Liver (tissue), 9 donors: ENCODE data around the gene AAK1. TPM values are rescaled to one million over a fixed set of nuclear protein-coding genes. Genes with fewer than 3 reads are reported as not detected.

Source experiments
- DNase-seq: peaks from one replicate; pipeline ENCODE4 v3.0.0-alpha.2; 2017; ENCODE audit warnings: low spot score
- H3K27ac ChIP-seq, 2 donors: one replicate each; pipeline ENCODE4 v1.7.0; 2013; ENCODE audit warnings: inconsistent platforms in 2 of 2, low read length in 2 of 2, control low read depth in 1 of 2, low read depth in 1 of 2, mild to moderate bottlenecking in 1 of 2
- H3K27me3 ChIP-seq, 4 donors: one replicate each; pipeline versions ENCODE4 v1.6.1 to v1.7.0; 2013; ENCODE audit warnings: low read length in 3 of 4, inconsistent platforms in 1 of 4, mild to moderate bottlenecking in 1 of 4, moderate library complexity in 1 of 4; ENCODE audit not compliant: control insufficient read depth in 4 of 4, insufficient read depth in 4 of 4
- H3K36me3 ChIP-seq, 4 donors: one replicate each; pipeline versions ENCODE4 v1.6.1 to v1.7.0; 2013; ENCODE audit warnings: low read length in 3 of 4, mild to moderate bottlenecking in 3 of 4, low read depth in 1 of 4, moderate library complexity in 1 of 4; ENCODE audit not compliant: control insufficient read depth in 4 of 4, insufficient read depth in 3 of 4
- H3K4me1 ChIP-seq, 4 donors: one replicate each; pipeline versions ENCODE4 v1.6.1 to v1.7.0; 2013; ENCODE audit warnings: low read length in 3 of 4, mild to moderate bottlenecking in 3 of 4, moderate library complexity in 1 of 4; ENCODE audit not compliant: control insufficient read depth in 4 of 4, insufficient read depth in 4 of 4
- H3K4me3 ChIP-seq, 3 donors: one replicate each; pipeline versions ENCODE4 v1.6.1 to v1.7.0; 2013; ENCODE audit warnings: low read length in 3 of 3, control low read depth in 1 of 3, low read depth in 1 of 3, mild to moderate bottlenecking in 1 of 3
- H3K9ac ChIP-seq, 2 donors: one replicate each; pipeline ENCODE4 v1.7.0; 2013; ENCODE audit warnings: low read length in 2 of 2, mild to moderate bottlenecking in 2 of 2, moderate library complexity in 2 of 2, control low read depth in 1 of 2, low read depth in 1 of 2
- H3K9me3 ChIP-seq, 4 donors: one replicate each; pipeline versions ENCODE4 v1.6.1 to v1.7.0; 2013; ENCODE audit warnings: low read length in 3 of 4; ENCODE audit not compliant: control insufficient read depth in 4 of 4
- ATF3 ChIP-seq: IDR thresholded peaks from 2 replicates; pipeline ENCODE4 v1.6.1; 2016; ENCODE audit warnings: antibody characterized with exemption
- EGR1 ChIP-seq, 2 donors: IDR thresholded peaks; 2 replicates each; pipeline ENCODE4 v1.6.1; 2016 to 2018; ENCODE audit warnings: antibody characterized with exemption in 2 of 2, low read depth in 2 of 2
- FOXA1 ChIP-seq: IDR thresholded peaks from 2 replicates; pipeline ENCODE4 v1.6.1; 2016; ENCODE audit warnings: antibody characterized with exemption
- GABPA ChIP-seq, 2 donors: IDR thresholded peaks in 1 of 2; conservative IDR thresholded peaks in 1 of 2; 2 replicates each; pipeline ENCODE4 v1.6.1; 2016; ENCODE audit warnings: antibody characterized with exemption in 2 of 2, mild to moderate bottlenecking in 1 of 2, moderate library complexity in 1 of 2
- HNF4A ChIP-seq, 2 donors: conservative IDR thresholded peaks; 2 replicates each; pipeline ENCODE4 v1.6.1; 2016; ENCODE audit warnings: antibody characterized with exemption in 2 of 2, mild to moderate bottlenecking in 2 of 2
- HNF4G ChIP-seq: IDR thresholded peaks from 2 replicates; pipeline ENCODE4 v1.6.1; 2016; ENCODE audit warnings: antibody characterized with exemption
- NR2F2 ChIP-seq: IDR thresholded peaks from 2 replicates; pipeline ENCODE4 v1.6.1; 2016; ENCODE audit warnings: antibody characterized with exemption
- REST ChIP-seq: IDR thresholded peaks from 2 replicates; pipeline ENCODE4 v1.6.1; 2016; ENCODE audit warnings: antibody characterized with exemption, mild to moderate bottlenecking
- SP1 ChIP-seq: IDR thresholded peaks from 2 replicates; pipeline ENCODE4 v1.6.1; 2018; ENCODE audit warnings: antibody characterized with exemption, mild to moderate bottlenecking
- TAF1 ChIP-seq: conservative IDR thresholded peaks from 2 replicates; pipeline ENCODE4 v1.6.1; 2016; ENCODE audit warnings: antibody characterized with exemption, mild to moderate bottlenecking
- YY1 ChIP-seq: IDR thresholded peaks from 2 replicates; pipeline ENCODE4 v1.6.1; 2016; ENCODE audit warnings: antibody characterized with exemption, mild to moderate bottlenecking
- ZBTB33 ChIP-seq: IDR thresholded peaks from 2 replicates; pipeline ENCODE4 v1.6.1; 2016; ENCODE audit warnings: antibody characterized with exemption
- WGBS: extraction: QIAGEN DNeasy Blood & Tissue Kit; methylation state at CpG from one replicate; pipeline ENCODE4 v1.1.7; 2013; 5-methylcytosine and 5-hydroxymethylcytosine counted together
- polyA plus RNA-seq, 2 donors: library from polyadenylated mRNA; stranded (reverse) in 1 of 2; unstranded in 1 of 2; fragments of 200-250 nt in 1 of 2; fragments of >200 nt in 1 of 2; fragmentation: Nextera tagmentation in 1 of 2; extraction: Ambion mirVana in 1 of 2; gene quantifications; one replicate each; pipeline versions ENCODE4 v1.2.1 to v1.2.3, GENCODE V29; 2013 to 2015
- total RNA-seq, 2 donors: library from RNA; depleted of rRNA; stranded (reverse); fragments of >200 nt; gene quantifications; one replicate each; pipeline ENCODE4 v1.2.3, GENCODE V29; 2014
- donor health status: healthy.
- donor health status: healthy.
- donor health status: healthy.
- donor health status: healthy.
- donor health status: healthy.

AAK1 gene
- total and polyA plus RNA-seq, 4 donors: 3.9 to 14.3 (median 11.3) TPM

GRCh38 chr2:69495008-69495407 lies 148.5 kb downstream of the AAK1 start:
- Histone ChIP-seq H3K4me1 (no peaks in the 10 kb centered on the region), H3K36me3 (peaks cover 0 to 4% (median 0%) of the 10 kb centered on the region in 4 donors), H3K9me3 (no peaks in the 10 kb centered on the region), H3K27ac (no peak overlapping the region), H3K4me3 (no peak overlapping the region), H3K9ac (no peak overlapping the region), H3K27me3 (no peaks in the 10 kb centered on the region)
- WGBS: 88% methylated on average over 3 of the region's 3 CpGs
- no peak for DNase-seq
- no peak for TF ChIP-seq SP1
- TF ChIP-seq HNF4G: no peak
- no peak for TF ChIP-seq GABPA (IDR thresholded peaks at IDR 0.05 in 1 of 2, conservative IDR thresholded peaks at IDR 0.05 in 1 of 2)
- no peak for TF ChIP-seq ZBTB33
- TF ChIP-seq NR2F2: no peak

GRCh38 chr2:69494126-69494525 lies 149.4 kb downstream of the AAK1 start:
- Histone ChIP-seq H3K9ac (no peak overlapping the region), H3K36me3 (peaks cover 0 to 4% (median 0%) of the 10 kb centered on the region in 4 donors), H3K4me1 (no peaks in the 10 kb centered on the region), H3K27ac (no peak overlapping the region), H3K4me3 (no peak overlapping the region), H3K27me3 (no peaks in the 10 kb centered on the region), H3K9me3 (no peaks in the 10 kb centered on the region)
- TF ChIP-seq SP1: no peak
- no peak for TF ChIP-seq ATF3
- no peak for TF ChIP-seq FOXA1
- no peak for TF ChIP-seq YY1
- no peak for TF ChIP-seq EGR1 (IDR thresholded peaks at IDR 0.05; ENCODE audit: low read depth in 2 of 2)
- no peak for TF ChIP-seq REST
- TF ChIP-seq TAF1: no peak
- WGBS: 91% methylated on average over 3 of the region's 3 CpGs
- DNase-seq: no peak

DNA sequence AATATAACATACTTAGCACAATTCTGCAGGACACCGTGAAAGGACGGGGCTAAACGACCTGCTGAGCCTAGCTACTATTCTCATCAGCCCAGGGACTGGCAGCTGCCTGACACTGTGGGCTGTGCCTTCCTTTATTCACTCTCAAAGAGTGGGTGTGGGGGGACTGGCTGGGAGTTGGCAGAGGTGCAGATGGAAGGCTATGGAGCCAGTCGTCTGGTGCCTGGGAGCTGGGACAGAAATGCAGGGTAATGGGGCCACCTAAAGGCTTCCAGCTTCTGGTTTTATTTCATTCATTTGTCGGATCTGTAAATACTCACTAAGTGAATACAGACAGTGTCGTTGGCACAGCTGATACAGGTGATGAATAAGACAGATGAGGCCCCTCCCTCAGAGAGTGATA lies 150.3 kb downstream of the AAK1 start:
- Histone ChIP-seq H3K9me3 (no peaks in the 10 kb centered on the region), H3K36me3 (peaks cover 0 to 4% (median 0%) of the 10 kb centered on the region in 4 donors), H3K27me3 (no peaks in the 10 kb centered on the region), H3K9ac (no peak overlapping the region), H3K4me3 (no peak overlapping the region), H3K27ac (no peak overlapping the region), H3K4me1 (no peaks in the 10 kb centered on the region)
- TF ChIP-seq HNF4A (conservative IDR thresholded peaks at IDR 0.05): no peak
- 81% methylated on average over 6 of the region's 6 CpGs for WGBS
- no peak for DNase-seq
